ENCODE data around the gene DCLK3.

DCLK3 gene

DNA sequence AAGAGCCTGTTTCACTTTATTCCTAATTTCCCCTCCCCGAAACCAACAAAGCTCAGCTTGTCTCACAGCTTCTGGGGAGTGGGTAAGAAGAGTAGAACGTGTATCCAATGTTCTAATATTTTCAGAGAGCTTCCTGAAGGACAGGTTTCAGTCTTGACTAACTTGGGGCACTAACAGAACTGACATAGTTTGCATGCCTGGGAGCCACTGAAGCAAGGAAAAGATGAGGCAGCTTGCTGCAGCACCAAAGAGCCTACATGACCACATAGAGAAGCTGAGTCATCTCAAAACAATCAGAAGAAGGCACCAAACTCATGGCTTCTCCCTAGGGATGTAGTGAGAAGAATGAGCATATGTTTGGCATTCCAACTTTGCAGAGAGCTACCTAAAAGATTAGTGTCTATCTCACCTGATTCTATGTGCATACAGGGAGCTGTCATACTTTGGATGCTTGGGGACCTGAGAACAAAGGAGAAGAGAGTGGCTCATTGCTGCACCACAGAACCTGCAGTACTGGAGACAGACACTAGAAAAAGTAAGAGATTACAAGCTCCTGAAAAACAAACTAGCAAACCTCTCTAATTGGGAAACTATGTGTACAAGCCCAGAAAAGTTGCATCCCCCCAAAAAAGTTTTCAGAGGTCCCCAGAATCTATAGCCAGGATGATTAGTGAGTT is 86.9 kb downstream of the DCLK3 start:
- peak; percentile 76 for DNase-seq (ENCODE audit: low read depth)
- peak; percentile 19 for TF ChIP-seq CTCF (IDR thresholded peaks at IDR 0.05; ENCODE audit: control insufficient read depth, insufficient read depth, low read depth, low read length, missing control alignments)
- no peak overlapping the region for H3K4me3 ChIP-seq (ENCODE audit: control insufficient read depth, low read depth, low read length)

DNA sequence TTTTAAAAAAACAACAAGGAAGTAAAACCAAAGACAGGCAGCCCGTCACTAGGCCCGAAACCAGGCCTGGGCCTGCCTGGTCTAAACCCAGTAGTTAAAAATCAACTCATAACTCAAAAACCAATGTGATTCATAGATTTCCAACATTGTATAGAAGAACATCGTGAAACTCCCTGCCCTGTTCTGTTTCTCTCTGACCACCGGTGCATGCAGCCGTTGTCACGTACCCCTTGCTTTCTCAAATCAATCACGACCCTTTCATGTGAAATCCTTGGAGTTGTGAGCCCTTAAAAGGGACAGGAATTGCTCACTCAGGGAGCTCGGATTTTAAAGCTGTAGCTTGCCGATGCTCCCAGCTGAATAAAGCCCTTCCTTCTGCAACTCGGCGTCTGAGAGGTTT is 89.5 kb downstream of the DCLK3 start:
- no peak for DNase-seq (ENCODE audit: low read depth)
- TF ChIP-seq CTCF (IDR thresholded peaks at IDR 0.05; ENCODE audit: control insufficient read depth, insufficient read depth, low read depth, low read length, missing control alignments): no peak
- H3K4me3 ChIP-seq (ENCODE audit: control insufficient read depth, low read depth, low read length): no peak overlapping the region

GRCh38 chr3:36669764-36670163 is 94.6 kb downstream of the DCLK3 start:
- no peak for TF ChIP-seq CTCF (IDR thresholded peaks at IDR 0.05; ENCODE audit: control insufficient read depth, insufficient read depth, low read depth, low read length, missing control alignments)
- H3K4me3 ChIP-seq (ENCODE audit: control insufficient read depth, low read depth, low read length): no peak overlapping the region
- DNase-seq (ENCODE audit: low read depth): no peak

- TF ChIP-seq CTCF (IDR thresholded peaks at IDR 0.05; ENCODE audit: control insufficient read depth, insufficient read depth, low read depth, low read length, missing control alignments): no peak
- DNase-seq (ENCODE audit: low read depth): no peak
- no peak overlapping the region for H3K4me3 ChIP-seq (ENCODE audit: control insufficient read depth, low read depth, low read length)
These were observed 98.2 kb downstream of the DCLK3 start for GRCh38 chr3:36666166-36666565.

GRCh38 chr3:36663666-36664291 is 100.6 kb downstream of the DCLK3 start:
- DNase-seq (ENCODE audit: low read depth): no peak
- H3K4me3 ChIP-seq (ENCODE audit: control insufficient read depth, low read depth, low read length): no peak overlapping the region
- TF ChIP-seq CTCF (IDR thresholded peaks at IDR 0.05; ENCODE audit: control insufficient read depth, insufficient read depth, low read depth, low read length, missing control alignments): no peak

DNA sequence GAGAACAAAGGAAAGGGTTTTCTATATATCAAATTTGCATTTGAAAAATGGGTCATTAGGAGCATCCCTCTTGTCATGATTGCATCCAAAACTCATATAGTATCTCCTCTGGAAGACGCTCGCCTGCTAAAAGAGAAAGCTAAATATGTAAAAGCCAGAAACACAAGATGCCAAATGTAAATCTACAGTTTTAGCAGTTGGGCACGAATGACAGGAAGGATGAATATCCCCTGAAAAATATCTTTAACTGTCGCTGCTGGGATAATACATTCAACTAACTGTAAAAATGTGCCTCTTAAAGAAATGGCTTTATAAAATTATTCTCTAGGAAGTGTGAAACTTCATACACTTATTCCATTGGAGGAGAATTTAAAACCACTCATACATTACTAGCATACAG is 101.7 kb downstream of the DCLK3 start:
- H3K4me3 ChIP-seq (ENCODE audit: control insufficient read depth, low read depth, low read length): no peak overlapping the region
- TF ChIP-seq CTCF (IDR thresholded peaks at IDR 0.05; ENCODE audit: control insufficient read depth, insufficient read depth, low read depth, low read length, missing control alignments): no peak
- no peak for DNase-seq (ENCODE audit: low read depth)
